ENCODE measurements around the gene AVPR1B. TPM values are rescaled to one million over a fixed set of nuclear protein-coding genes. Genes with fewer than 3 reads are reported as not detected.

The AVPR1B gene
- polyA plus RNA-seq, 1 experiment, result not detected

GRCh38 chr1:206087091-206087490 lies 30.1 kb downstream of the AVPR1B start:
- Histone ChIP-seq H3K27me3 (ENCODE audit: control insufficient read depth, insufficient read depth, low read length) (peaks cover 33% of the 10 kb centered on the region), H3K9me3 (ENCODE audit: control insufficient read depth, insufficient read depth, low read length) (no peaks in the 10 kb centered on the region), H3K4me3 (ENCODE audit: low read depth, low read length) (no peak overlapping the region), H3K27ac (ENCODE audit: low read depth, low read length) (no peak overlapping the region)
- no peak for DNase-seq (ENCODE audit: low read depth, low spot score)
- TF ChIP-seq CTCF (IDR thresholded peaks at IDR 0.05; ENCODE audit: low read depth, low read length), result no peak
- POLR2A ChIA-PET, result no interaction called here
- CTCF ChIA-PET, result no interaction called here

DNA sequence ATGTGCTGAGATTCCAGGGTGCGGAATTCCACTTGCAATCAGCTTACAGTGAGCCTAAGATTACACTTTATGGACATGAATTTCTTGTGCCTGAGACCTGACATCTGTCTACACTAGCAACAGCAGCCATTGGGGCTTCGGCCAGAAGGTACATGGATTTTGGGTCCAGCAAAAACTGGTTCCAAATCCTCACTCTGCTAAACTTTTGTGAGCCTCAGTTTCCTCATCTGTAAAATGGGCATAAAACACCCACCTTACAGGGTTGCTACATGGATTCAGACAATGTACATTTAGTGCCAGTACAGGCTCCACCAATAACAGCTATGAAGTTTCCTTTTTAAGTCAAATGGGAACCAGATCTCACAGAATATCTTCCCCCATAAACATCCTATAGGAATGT lies 33.4 kb downstream of the AVPR1B start:
- TF ChIP-seq CTCF (IDR thresholded peaks at IDR 0.05; ENCODE audit: low read depth, low read length), result no peak
- ChIA-PET CTCF (interaction anchor here (1.0 kb wide), 1 partner anchor 106 kb away, joined by 4 read pairs; no protein-coding TSS in a partner anchor), POLR2A (no interaction called here)
- Histone ChIP-seq H3K9me3 (ENCODE audit: control insufficient read depth, insufficient read depth, low read length) (no peaks in the 10 kb centered on the region), H3K27me3 (ENCODE audit: control insufficient read depth, insufficient read depth, low read length) (peaks cover 44% of the 10 kb centered on the region), H3K4me3 (ENCODE audit: low read depth, low read length) (no peak overlapping the region), H3K27ac (ENCODE audit: low read depth, low read length) (no peak overlapping the region)
- no peak for DNase-seq (ENCODE audit: low read depth, low spot score)

DNA sequence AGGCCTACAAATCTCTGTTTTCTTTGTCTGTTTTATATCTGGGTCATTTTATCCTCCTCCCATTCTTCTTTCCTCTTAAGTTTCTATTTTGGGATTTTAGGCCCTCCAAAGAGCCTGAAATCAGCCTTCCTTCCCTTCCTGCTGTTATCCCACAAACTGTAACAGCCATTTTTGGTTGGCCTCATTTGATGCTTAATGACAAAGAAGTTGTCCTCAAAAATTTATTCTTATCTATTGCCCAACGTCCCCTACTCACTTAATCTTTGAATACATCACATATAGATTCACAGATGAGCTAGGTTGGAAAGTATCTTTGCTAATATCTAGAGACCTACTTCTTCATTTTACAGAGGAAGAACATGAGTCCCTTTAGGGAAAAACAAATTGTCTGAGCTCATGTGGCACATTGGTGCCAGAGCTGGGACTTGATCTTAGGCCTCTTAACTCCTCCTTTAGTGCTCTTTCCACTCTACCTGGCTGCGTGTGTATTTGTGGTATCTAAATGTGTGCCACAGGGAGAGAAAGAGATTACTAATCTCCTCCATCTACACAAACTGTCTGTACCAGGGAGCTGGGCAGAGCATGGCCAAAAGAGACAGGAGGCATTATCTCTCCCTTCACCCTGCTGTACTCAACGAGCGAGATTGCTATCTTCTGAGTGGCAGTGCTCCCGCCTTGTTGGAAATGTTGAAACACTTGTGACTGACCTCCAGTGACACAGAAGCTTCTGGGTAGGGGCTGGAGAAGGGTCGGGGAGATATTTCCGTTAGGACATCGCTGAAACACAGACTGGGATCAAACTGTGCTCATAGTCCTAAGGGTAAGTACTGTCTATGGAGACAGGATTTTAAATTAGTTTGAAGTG lies 34.1 kb downstream of the AVPR1B start:
- no peak for TF ChIP-seq CTCF (IDR thresholded peaks at IDR 0.05; ENCODE audit: low read depth, low read length)
- DNase-seq (ENCODE audit: low read depth, low spot score), result no peak
- Histone ChIP-seq H3K9me3 (ENCODE audit: control insufficient read depth, insufficient read depth, low read length) (no peaks in the 10 kb centered on the region), H3K4me3 (ENCODE audit: low read depth, low read length) (no peak overlapping the region), H3K27me3 (ENCODE audit: control insufficient read depth, insufficient read depth, low read length) (peaks cover 42% of the 10 kb centered on the region), H3K27ac (ENCODE audit: low read depth, low read length) (no peak overlapping the region)
- ChIA-PET CTCF (interaction anchor here (1.1 kb wide), 1 partner anchor 106 kb away, joined by 3 read pairs; no protein-coding TSS in a partner anchor), POLR2A (no interaction called here)

DNA sequence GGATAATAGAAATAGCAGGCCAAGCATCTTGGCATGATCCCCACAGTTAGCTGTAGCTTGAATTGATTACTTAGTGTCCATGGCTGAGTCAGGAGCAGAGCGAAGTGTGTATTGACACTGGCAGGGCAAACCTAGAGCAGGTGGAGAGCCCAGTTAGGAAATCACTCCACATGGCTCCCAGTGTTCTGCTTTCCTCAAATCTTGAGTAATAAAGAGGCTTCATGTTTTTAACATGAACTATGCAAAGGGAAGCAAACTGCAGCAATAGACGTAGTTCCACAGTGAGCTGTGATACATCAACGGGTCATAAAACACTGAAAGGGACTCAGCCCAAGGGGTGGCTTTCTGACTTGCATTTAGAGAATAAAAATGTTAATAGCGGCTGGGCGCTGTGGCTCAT lies 35.3 kb downstream of the AVPR1B start:
- CTCF ChIA-PET, result interaction anchor here (0.5 kb wide), 1 partner anchor 23 kb away, joined by 3 read pairs; no protein-coding TSS in a partner anchor
- Histone ChIP-seq H3K27me3 (ENCODE audit: control insufficient read depth, insufficient read depth, low read length) (peaks cover 46% of the 10 kb centered on the region), H3K4me3 (ENCODE audit: low read depth, low read length) (no peak overlapping the region), H3K27ac (ENCODE audit: low read depth, low read length) (no peak overlapping the region), H3K9me3 (ENCODE audit: control insufficient read depth, insufficient read depth, low read length) (no peaks in the 10 kb centered on the region)
- POLR2A ChIA-PET, result no interaction called here
- no peak for TF ChIP-seq CTCF (IDR thresholded peaks at IDR 0.05; ENCODE audit: low read depth, low read length)
- DNase-seq (ENCODE audit: low read depth, low spot score), result no peak
